GM12878 (cell line): Measurements from ENCODE around the gene NKAIN2. TPM values are rescaled to one million over a fixed set of nuclear protein-coding genes. Genes with fewer than 3 reads are reported as not detected.

Experiments
- ASH2L ChIP-seq: fragments of 300-600, 200-600 bp; sonication (generic); IDR thresholded peaks from 2 replicates; pipeline ENCODE4 v1.6.1; 2017; ENCODE audit warnings: low read depth, mild to moderate bottlenecking, borderline replicate concordance
- CHD4 ChIP-seq: fragments of 200-600 bp; sonication (generic); IDR thresholded peaks from 2 replicates; pipeline ENCODE4 v1.6.1; 2016; ENCODE audit warnings: mild to moderate bottlenecking
- CREB1 ChIP-seq: IDR thresholded peaks from 2 replicates; pipeline ENCODE4 v1.6.1; 2012; ENCODE audit warnings: low read depth, mild to moderate bottlenecking, inconsistent platforms
- E4F1 ChIP-seq: fragments of 450-650 bp; IDR thresholded peaks from 2 replicates; pipeline ENCODE4 v1.6.1; 2018; ENCODE audit warnings: borderline replicate concordance, mild to moderate bottlenecking; ENCODE audit not compliant: partially characterized antibody
- HDAC2 ChIP-seq: fragments of 200-600 bp; sonication (generic); IDR thresholded peaks from 2 replicates; pipeline ENCODE4 v1.6.1; 2017
- JUNB ChIP-seq: IDR thresholded peaks from 2 replicates; pipeline ENCODE4 v1.6.1; 2016; ENCODE audit warnings: antibody characterized with exemption, mild to moderate bottlenecking
- MEF2A ChIP-seq: IDR thresholded peaks from 2 replicates; pipeline ENCODE4 v1.6.1; 2011; ENCODE audit warnings: low read depth, mild to moderate bottlenecking, low read length, moderate library complexity; ENCODE audit not compliant: insufficient read depth
- MEF2B ChIP-seq: fragments of 450-650 bp; IDR thresholded peaks from 2 replicates; pipeline ENCODE4 v1.6.1; 2018; ENCODE audit warnings: mild to moderate bottlenecking, moderate library complexity; ENCODE audit not compliant: partially characterized antibody, poor library complexity, severe bottlenecking
- NBN ChIP-seq: fragments of 450-650 bp; IDR thresholded peaks from 2 replicates; pipeline ENCODE4 v1.6.1; 2016
- PBX3 ChIP-seq: IDR thresholded peaks from 2 replicates; pipeline ENCODE4 v1.6.1; 2011; ENCODE audit warnings: mild to moderate bottlenecking, low read depth, low read length, moderate library complexity; ENCODE audit not compliant: insufficient replicate concordance
- PML ChIP-seq: IDR thresholded peaks from 2 replicates; pipeline ENCODE4 v1.6.1; 2012; ENCODE audit warnings: low read length, inconsistent platforms
- POLR2AphosphoS5 ChIP-seq: IDR thresholded peaks from 2 replicates; pipeline ENCODE4 v1.6.1; 2011; ENCODE audit warnings: mild to moderate bottlenecking, low read length, inconsistent platforms
- STAT1 ChIP-seq: fragments of 450-650 bp; conservative IDR thresholded peaks from 2 replicates; pipeline ENCODE4 v1.6.1; 2014; ENCODE audit warnings: antibody characterized with exemption, mild to moderate bottlenecking
- TAF1 ChIP-seq: IDR thresholded peaks from 2 replicates; pipeline ENCODE4 v1.6.1; 2011; ENCODE audit warnings: mild to moderate bottlenecking, low read depth, low read length, borderline replicate concordance
- TCF7 ChIP-seq: IDR thresholded peaks from 2 replicates; pipeline ENCODE4 v1.6.1; 2014; ENCODE audit warnings: antibody characterized with exemption, borderline replicate concordance
- YBX1 ChIP-seq: fragments of 450-650 bp; IDR thresholded peaks from 2 replicates; pipeline ENCODE4 v1.6.1; 2016; ENCODE audit warnings: antibody characterized with exemption
- ZBTB4 ChIP-seq: fragments of 450-650 bp; formaldehyde crosslinking; IDR thresholded peaks from 2 replicates; pipeline ENCODE4 v1.4.0; 2022; ENCODE audit warnings: mild to moderate bottlenecking, moderate library complexity
- ZNF24 ChIP-seq: fragments of 450-650 bp; IDR thresholded peaks from 2 replicates; pipeline ENCODE4 v1.6.1; 2017; ENCODE audit warnings: antibody characterized with exemption, mild to moderate bottlenecking
- polyA plus RNA-seq, 11 experiments: library from polyadenylated mRNA; depleted of rRNA in 4 of 11; unstranded in 6 of 11; stranded (reverse) in 5 of 11; fragments of >200 nt; fragmentation: Nextera tagmentation in 4 of 11; fragmentation: Illumina TruSeq in 1 of 11; extraction: Ambion mirVana in 4 of 11; extraction: Trizol in 1 of 11; gene quantifications; 1 replicate in 1 of 11; 2 replicates in 10 of 11; pipeline versions ENCODE4 v1.2.1 to v1.2.3, GENCODE V29; 2011 to 2016; ENCODE audit warnings: inconsistent platforms in 2 of 11, missing spikeins in 2 of 11, low read depth in 1 of 11
- total RNA-seq, 4 experiments: library from RNA; depleted of rRNA in 3 of 4; stranded (reverse); fragments of >200 nt in 3 of 4; fragmentation: Illumina TruSeq in 1 of 4; extraction: Trizol in 1 of 4; gene quantifications; 2 replicates each; pipeline versions ENCODE4 v1.2.1 to v1.2.3, GENCODE V29; 2013 to 2021
- TF ChIP-seq, protein P1 (sequence below): IDR thresholded peaks from 2 replicates; pipeline ENCODE4 v1.6.1; 2012; ENCODE audit warnings: low read depth, low read length, improper control_type of control experiment

NKAIN2 gene
- total and polyA plus RNA-seq, 10 of the 15 experiments (the other 5 are each of a cell fraction or from before 2014, with no cell fraction given) = not detected

- TF ChIP-seq ZBTB4 (CRISPR knock-in tag) = no peak
- TF ChIP-seq E4F1 = no peak
- TF ChIP-seq TAF1 = no peak
- TF ChIP-seq STAT1 = no peak
- 0 out of 2 replicates have a peak, but pooled peaks have one; percentile 18 for TF ChIP-seq MEF2A
- TF ChIP-seq, protein P1, sequence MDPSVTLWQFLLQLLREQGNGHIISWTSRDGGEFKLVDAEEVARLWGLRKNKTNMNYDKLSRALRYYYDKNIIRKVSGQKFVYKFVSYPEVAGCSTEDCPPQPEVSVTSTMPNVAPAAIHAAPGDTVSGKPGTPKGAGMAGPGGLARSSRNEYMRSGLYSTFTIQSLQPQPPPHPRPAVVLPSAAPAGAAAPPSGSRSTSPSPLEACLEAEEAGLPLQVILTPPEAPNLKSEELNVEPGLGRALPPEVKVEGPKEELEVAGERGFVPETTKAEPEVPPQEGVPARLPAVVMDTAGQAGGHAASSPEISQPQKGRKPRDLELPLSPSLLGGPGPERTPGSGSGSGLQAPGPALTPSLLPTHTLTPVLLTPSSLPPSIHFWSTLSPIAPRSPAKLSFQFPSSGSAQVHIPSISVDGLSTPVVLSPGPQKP = no peak
- TF ChIP-seq CHD4 = no peak
- peak; percentile 43 for TF ChIP-seq MEF2B
- TF ChIP-seq HDAC2 = no peak
- no peak for TF ChIP-seq YBX1
- TF ChIP-seq CREB1 = no peak
- no peak for TF ChIP-seq POLR2AphosphoS5
- no peak for TF ChIP-seq ASH2L
- 0 out of 2 replicates have a peak, but pooled peaks have one; percentile 16 for TF ChIP-seq TCF7
- TF ChIP-seq PML = no peak
- TF ChIP-seq NBN = no peak
- peak; percentile 91 for TF ChIP-seq JUNB
- peak; percentile 74; the same call in 1 of the 2 replicates for TF ChIP-seq ZNF24
- TF ChIP-seq PBX3 = no peak
Observed at GRCh38 chr6:123925350-123925749, 121.7 kb downstream of the NKAIN2 start (continued).
